ENCODE measurements around the gene KMO. TPM values are rescaled to one million over a fixed set of nuclear protein-coding genes. Genes with fewer than 3 reads are reported as not detected.
A peak's percentile ranks its signal among the peaks of the same experiment; 100 is the strongest.

KMO gene
- total and polyA plus RNA-seq, 2 of the 13 experiments (the other 11 are each of a cell fraction or from before 2014, with no cell fraction given), result 0.01 TPM; not detected in 1

- TF ChIP-seq ZBTB2 (CRISPR knock-in tag; IDR thresholded peaks at IDR 0.05; ENCODE audit: low read depth) (no peak), ZNF124 (CRISPR knock-in tag; IDR thresholded peaks at IDR 0.05) (no peak), BATF2 (CRISPR knock-in tag; IDR thresholded peaks at IDR 0.05) (no peak), HIVEP1 (CRISPR knock-in tag; IDR thresholded peaks at IDR 0.05) (no peak), ZNF121 (CRISPR knock-in tag; IDR thresholded peaks at IDR 0.05) (no peak), YEATS4 (CRISPR knock-in tag; IDR thresholded peaks at IDR 0.05; ENCODE audit: borderline replicate concordance) (no peak), ZNF530 (CRISPR knock-in tag; IDR thresholded peaks at IDR 0.05; ENCODE audit: low read depth) (no peak), POLR2G (IDR thresholded peaks at IDR 0.05; ENCODE audit: low read depth, low read length) (no peak), MLLT10 (CRISPR knock-in tag; IDR thresholded peaks at IDR 0.05) (no peak), BCLAF1 (IDR thresholded peaks at IDR 0.05) (no peak), ZFX (CRISPR knock-in tag; IDR thresholded peaks at IDR 0.05; ENCODE audit: low read depth) (no peak), TEAD3 (CRISPR knock-in tag; optimal IDR thresholded peaks at IDR 0.05; ENCODE audit: borderline replicate concordance) (peak; percentile 75), SALL1 (CRISPR knock-in tag; IDR thresholded peaks at IDR 0.05) (0 out of 2 replicates have a peak, but pooled peaks have one; percentile 9), ZNF354B (CRISPR knock-in tag; IDR thresholded peaks at IDR 0.05) (no peak), MAFK (conservative IDR thresholded peaks at IDR 0.05 in 1 of 2, IDR thresholded peaks at IDR 0.05 in 1 of 2; ENCODE audit: low read length in 2 of 2) (peak; percentile 50 to 55), RAD21 (CRISPR knock-in tag; IDR thresholded peaks at IDR 0.05) (no peak), CEBPB (IDR thresholded peaks at IDR 0.05; ENCODE audit: borderline replicate concordance, low read depth, low read length) (peak; percentile 36; the same call in 1 of the 2 replicates), ZFP62 (CRISPR knock-in tag; IDR thresholded peaks at IDR 0.05) (no peak)
- TF ChIP-seq, protein P1, sequence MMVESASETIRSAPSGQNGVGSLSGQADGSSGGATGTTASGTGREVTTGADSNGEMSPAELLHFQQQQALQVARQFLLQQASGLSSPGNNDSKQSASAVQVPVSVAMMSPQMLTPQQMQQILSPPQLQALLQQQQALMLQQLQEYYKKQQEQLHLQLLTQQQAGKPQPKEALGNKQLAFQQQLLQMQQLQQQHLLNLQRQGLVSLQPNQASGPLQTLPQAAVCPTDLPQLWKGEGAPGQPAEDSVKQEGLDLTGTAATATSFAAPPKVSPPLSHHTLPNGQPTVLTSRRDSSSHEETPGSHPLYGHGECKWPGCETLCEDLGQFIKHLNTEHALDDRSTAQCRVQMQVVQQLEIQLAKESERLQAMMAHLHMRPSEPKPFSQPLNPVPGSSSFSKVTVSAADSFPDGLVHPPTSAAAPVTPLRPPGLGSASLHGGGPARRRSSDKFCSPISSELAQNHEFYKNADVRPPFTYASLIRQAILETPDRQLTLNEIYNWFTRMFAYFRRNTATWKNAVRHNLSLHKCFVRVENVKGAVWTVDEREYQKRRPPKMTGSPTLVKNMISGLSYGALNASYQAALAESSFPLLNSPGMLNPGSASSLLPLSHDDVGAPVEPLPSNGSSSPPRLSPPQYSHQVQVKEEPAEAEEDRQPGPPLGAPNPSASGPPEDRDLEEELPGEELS (CRISPR knock-in tag; IDR thresholded peaks at IDR 0.05), result peak; percentile 25; the same call in 1 of the 2 replicates
- TF ChIP-seq, protein P2, sequence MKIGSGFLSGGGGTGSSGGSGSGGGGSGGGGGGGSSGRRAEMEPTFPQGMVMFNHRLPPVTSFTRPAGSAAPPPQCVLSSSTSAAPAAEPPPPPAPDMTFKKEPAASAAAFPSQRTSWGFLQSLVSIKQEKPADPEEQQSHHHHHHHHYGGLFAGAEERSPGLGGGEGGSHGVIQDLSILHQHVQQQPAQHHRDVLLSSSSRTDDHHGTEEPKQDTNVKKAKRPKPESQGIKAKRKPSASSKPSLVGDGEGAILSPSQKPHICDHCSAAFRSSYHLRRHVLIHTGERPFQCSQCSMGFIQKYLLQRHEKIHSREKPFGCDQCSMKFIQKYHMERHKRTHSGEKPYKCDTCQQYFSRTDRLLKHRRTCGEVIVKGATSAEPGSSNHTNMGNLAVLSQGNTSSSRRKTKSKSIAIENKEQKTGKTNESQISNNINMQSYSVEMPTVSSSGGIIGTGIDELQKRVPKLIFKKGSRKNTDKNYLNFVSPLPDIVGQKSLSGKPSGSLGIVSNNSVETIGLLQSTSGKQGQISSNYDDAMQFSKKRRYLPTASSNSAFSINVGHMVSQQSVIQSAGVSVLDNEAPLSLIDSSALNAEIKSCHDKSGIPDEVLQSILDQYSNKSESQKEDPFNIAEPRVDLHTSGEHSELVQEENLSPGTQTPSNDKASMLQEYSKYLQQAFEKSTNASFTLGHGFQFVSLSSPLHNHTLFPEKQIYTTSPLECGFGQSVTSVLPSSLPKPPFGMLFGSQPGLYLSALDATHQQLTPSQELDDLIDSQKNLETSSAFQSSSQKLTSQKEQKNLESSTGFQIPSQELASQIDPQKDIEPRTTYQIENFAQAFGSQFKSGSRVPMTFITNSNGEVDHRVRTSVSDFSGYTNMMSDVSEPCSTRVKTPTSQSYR (CRISPR knock-in tag; IDR thresholded peaks at IDR 0.05; ENCODE audit: borderline replicate concordance), result no peak
These were observed 109.8 kb downstream of the KMO start (continued) for GRCh38 chr1:241641773-241642592.

Data from HepG2 (cell line).